Mucosa of descending colon (tissue), 3 donors: ENCODE results near the gene FHIT. TPM values are rescaled to one million over a fixed set of nuclear protein-coding genes. Genes with fewer than 3 reads are reported as not detected.

Experiments
- ATAC-seq: fragments of 200-7000 bp; cut with Tn5 transposase; one replicate; pipeline ENCODE4 v1.9.1; 2020; ENCODE audit warnings: mild to moderate bottlenecking, moderate library complexity
- DNase-seq, 3 donors: peaks; one replicate each; pipeline ENCODE4 v3.0.0-alpha.2; 2020
- H3K36me3 ChIP-seq: fragments of 200-600 bp; one replicate; pipeline ENCODE4 v1.8.0; 2021; ENCODE audit warnings: low read depth, mild to moderate bottlenecking
- H3K4me1 ChIP-seq: fragments of 200-600 bp; one replicate; pipeline ENCODE4 v1.8.0; 2021; ENCODE audit warnings: low read depth, mild to moderate bottlenecking
- H3K4me3 ChIP-seq: fragments of 200-600 bp; one replicate; pipeline ENCODE4 v1.8.0; 2021; ENCODE audit warnings: mild to moderate bottlenecking
- H3K9me3 ChIP-seq: fragments of 200-600 bp; one replicate; pipeline ENCODE4 v1.8.0; 2021; ENCODE audit warnings: mild to moderate bottlenecking
- intact Hi-C, 2 donors: fragments of 100-400 bp; cut with DNase I in 1 of 2; cut with micrococcal nuclease in 1 of 2; formaldehyde crosslinking; loops; one replicate each; pipeline versions ENCODE4 v1.11.0 to v1.11.1; 2022; cut with DNase I, micrococcal nuclease
- total RNA-seq, 3 donors: library from RNA; stranded (reverse); fragmentation: NEBNext Ultra II Directional in 2 of 3; extraction: Animal tissue kit (Norgen Biotek cat#: 25700) in 2 of 3; gene quantifications; one replicate each; pipeline versions ENCODE4 v1.2.1 to v1.2.4, GENCODE V29; 2021 to 2023
- TF ChIP-seq, protein P1 (sequence below): fragments of 200-600 bp; IDR thresholded peaks from one replicate; pipeline ENCODE4 v1.8.0; 2022; ENCODE audit warnings: antibody characterized with exemption, mild to moderate bottlenecking
- donor health status: DM: no; HTN: no; CAD: no; lungs with moderate emphysema.
- donor health status: DM: no; HTN: no; CAD: no.
- donor health status: DM: no; HTN: yes; CAD: no.

FHIT gene
- total RNA-seq, 3 donors from 2014 or later = 8.9 to 20.7 (median 18.6) TPM

GRCh38 chr3:61080737-61081445 lies 170.4 kb downstream of the FHIT start:
- H3K36me3 ChIP-seq = no peaks in the 10 kb centered on the region
- no peaks in the 10 kb centered on the region for H3K4me1 ChIP-seq
- no peak overlapping the region for H3K4me3 ChIP-seq
- no peaks in the 10 kb centered on the region for H3K9me3 ChIP-seq
- ATAC-seq (no peak), DNase-seq (no peak)
- TF ChIP-seq, protein P1, sequence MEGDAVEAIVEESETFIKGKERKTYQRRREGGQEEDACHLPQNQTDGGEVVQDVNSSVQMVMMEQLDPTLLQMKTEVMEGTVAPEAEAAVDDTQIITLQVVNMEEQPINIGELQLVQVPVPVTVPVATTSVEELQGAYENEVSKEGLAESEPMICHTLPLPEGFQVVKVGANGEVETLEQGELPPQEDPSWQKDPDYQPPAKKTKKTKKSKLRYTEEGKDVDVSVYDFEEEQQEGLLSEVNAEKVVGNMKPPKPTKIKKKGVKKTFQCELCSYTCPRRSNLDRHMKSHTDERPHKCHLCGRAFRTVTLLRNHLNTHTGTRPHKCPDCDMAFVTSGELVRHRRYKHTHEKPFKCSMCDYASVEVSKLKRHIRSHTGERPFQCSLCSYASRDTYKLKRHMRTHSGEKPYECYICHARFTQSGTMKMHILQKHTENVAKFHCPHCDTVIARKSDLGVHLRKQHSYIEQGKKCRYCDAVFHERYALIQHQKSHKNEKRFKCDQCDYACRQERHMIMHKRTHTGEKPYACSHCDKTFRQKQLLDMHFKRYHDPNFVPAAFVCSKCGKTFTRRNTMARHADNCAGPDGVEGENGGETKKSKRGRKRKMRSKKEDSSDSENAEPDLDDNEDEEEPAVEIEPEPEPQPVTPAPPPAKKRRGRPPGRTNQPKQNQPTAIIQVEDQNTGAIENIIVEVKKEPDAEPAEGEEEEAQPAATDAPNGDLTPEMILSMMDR = no peak
- intact Hi-C loops = no loop called here

- no peaks in the 10 kb centered on the region for H3K9me3 ChIP-seq
- no peaks in the 10 kb centered on the region for H3K4me1 ChIP-seq
- H3K36me3 ChIP-seq = no peaks in the 10 kb centered on the region
- TF ChIP-seq, protein P1 = no peak
- no peak overlapping the region for H3K4me3 ChIP-seq
- intact Hi-C loops = no loop called here
- DNase-seq (no peak), ATAC-seq (no peak)
Observed at GRCh38 chr3:61078048-61078752, 173.1 kb downstream of the FHIT start.

GRCh38 chr3:61077551-61077950 lies 173.7 kb downstream of the FHIT start:
- no peak for DNase-seq
- no peak for ATAC-seq
- TF ChIP-seq, protein P1 = no peak
- Histone ChIP-seq H3K36me3 (no peaks in the 10 kb centered on the region), H3K4me1 (no peaks in the 10 kb centered on the region), H3K4me3 (no peak overlapping the region), H3K9me3 (no peaks in the 10 kb centered on the region)
- intact Hi-C loops = no loop called here

- TF ChIP-seq, protein P1 = no peak
- ATAC-seq (no peak), DNase-seq (no peak)
- no peaks in the 10 kb centered on the region for H3K9me3 ChIP-seq
- H3K4me1 ChIP-seq = no peaks in the 10 kb centered on the region
- H3K36me3 ChIP-seq = no peaks in the 10 kb centered on the region
- intact Hi-C loops = no loop called here
- no peak overlapping the region for H3K4me3 ChIP-seq
Observed at GRCh38 chr3:61074783-61075182, 176.5 kb downstream of the FHIT start.

- no peak for ATAC-seq
- Histone ChIP-seq H3K36me3 (no peaks in the 10 kb centered on the region), H3K9me3 (no peaks in the 10 kb centered on the region), H3K4me1 (no peaks in the 10 kb centered on the region), H3K4me3 (no peak overlapping the region)
- no peak for DNase-seq
- intact Hi-C loops = no loop called here
- TF ChIP-seq, protein P1 = no peak
Observed at GRCh38 chr3:61073566-61074165, 177.6 kb downstream of the FHIT start.
